H1 (cell line): ENCODE results near the gene GLUL. TPM values are rescaled to one million over a fixed set of nuclear protein-coding genes. Genes with fewer than 3 reads are reported as not detected.
A peak's percentile ranks its signal among the peaks of the same experiment; 100 is the strongest.

Experiments used
- CTCF ChIA-PET: fragments of 300-600 bp; sonication (Branson Sonifier 250); formaldehyde crosslinking; loops from one replicate; lab custom pipeline; 2021; ENCODE audit not compliant: partially characterized antibody; lab: Charles Lee
- POLR2A ChIA-PET: fragments of 300-600 bp; sonication (Branson Sonifier 250); formaldehyde crosslinking; loops from one replicate; lab custom pipeline; 2021; ENCODE audit warnings: inconsistent platforms; ENCODE audit not compliant: partially characterized antibody; lab: Charles Lee
- DNase-seq, 2 experiments: peaks; one replicate each; pipeline versions ENCODE4 v3.0.0 to v3.0.0-alpha.2; 2010 to 2022; ENCODE audit warnings: low spot score in 2 of 2, low read depth in 1 of 2, mixed read lengths in 1 of 2
- FAIRE-seq: peaks from 2 replicates; lab custom pipeline; 2011; peaks lifted over from hg19 to GRCh38; lab: Jason Lieb, UNC
- H2AFZ ChIP-seq: 2 replicates; pipeline ENCODE4 v1.8.1; 2012; ENCODE audit warnings: low read length, inconsistent platforms
- H2AK5ac ChIP-seq: 2 replicates; pipeline ENCODE4 v1.6.1; 2013; ENCODE audit warnings: low read depth, low read length
- H2BK120ac ChIP-seq: replicated peaks from 2 replicates; pipeline ENCODE3; 2013; ENCODE audit warnings: low read depth, low read length, inconsistent platforms
- H2BK12ac ChIP-seq: 2 replicates; pipeline ENCODE4 v1.6.1; 2013; ENCODE audit warnings: low read depth, low read length
- H2BK15ac ChIP-seq: 2 replicates; pipeline ENCODE4 v1.6.1; 2013; ENCODE audit warnings: low read length
- H2BK20ac ChIP-seq: 2 replicates; pipeline ENCODE4 v1.6.1; 2013; ENCODE audit warnings: low read length
- H2BK5ac ChIP-seq: 2 replicates; pipeline ENCODE4 v1.6.1; 2013; ENCODE audit warnings: low read depth, low read length
- H3K14ac ChIP-seq: 2 replicates; pipeline ENCODE4 v1.6.1; 2013; ENCODE audit warnings: inconsistent platforms; ENCODE audit not compliant: insufficient read length
- H3K18ac ChIP-seq: 2 replicates; pipeline ENCODE4 v1.6.1; 2013; ENCODE audit warnings: low read length; ENCODE audit errors: extremely low read depth
- H3K23ac ChIP-seq: 2 replicates; pipeline ENCODE4 v1.6.1; 2013; ENCODE audit warnings: inconsistent platforms; ENCODE audit not compliant: insufficient read length
- H3K23me2 ChIP-seq: 2 replicates; pipeline ENCODE4 v1.6.1; 2013; ENCODE audit warnings: low read depth, low read length
- H3K27ac ChIP-seq: 2 replicates; pipeline ENCODE4 v1.6.1; 2011; ENCODE audit warnings: low read depth, low read length, inconsistent platforms
- H3K27me3 ChIP-seq, 4 experiments: replicated peaks in 1 of 4; 1 replicate in 1 of 4; 2 replicates in 3 of 4; pipeline versions ENCODE4 v1.6.1 to v1.8.1; 2011 to 2013; ENCODE audit warnings: low read length in 3 of 4, mild to moderate bottlenecking in 3 of 4, inconsistent platforms in 2 of 4, mixed read lengths in 2 of 4, moderate library complexity in 1 of 4; ENCODE audit not compliant: control insufficient read depth in 3 of 4, insufficient read depth in 3 of 4; ENCODE audit errors: extremely low read depth in 1 of 4
- H3K36me3 ChIP-seq, 4 experiments: 2 replicates each; pipeline versions ENCODE4 v1.6.1 to v1.8.1; 2011 to 2013; ENCODE audit warnings: mild to moderate bottlenecking in 4 of 4, low read length in 3 of 4, moderate library complexity in 2 of 4, control low read depth in 1 of 4, inconsistent platforms in 1 of 4; ENCODE audit not compliant: insufficient read depth in 4 of 4, control insufficient read depth in 2 of 4
- H3K4ac ChIP-seq: replicated peaks from 2 replicates; pipeline ENCODE3; 2013; ENCODE audit warnings: low read length, low read depth, mixed read lengths, inconsistent platforms; ENCODE audit not compliant: insufficient read length
- H3K4me1 ChIP-seq, 4 experiments: replicated peaks in 1 of 4; 1 replicate in 1 of 4; 2 replicates in 3 of 4; pipeline versions ENCODE4 v1.6.1 to v1.8.1; 2011 to 2013; ENCODE audit warnings: low read length in 3 of 4, inconsistent platforms in 2 of 4, mixed read lengths in 1 of 4; ENCODE audit not compliant: insufficient read depth in 4 of 4, control insufficient read depth in 3 of 4
- H3K4me2 ChIP-seq, 2 experiments: 2 replicates each; pipeline versions ENCODE4 v1.6.1 to v1.8.1; 2011 to 2013; ENCODE audit warnings: low read depth in 2 of 2, low read length in 2 of 2, control low read depth in 1 of 2, inconsistent platforms in 1 of 2, mild to moderate bottlenecking in 1 of 2; ENCODE audit not compliant: insufficient read depth in 1 of 2
- H3K4me3 ChIP-seq, 4 experiments: fragments of 200-600, 300-600 bp in 1 of 4; sonication (generic), shearing (Covaris generic), sonication (Bioruptor Twin) in 1 of 4; 2 replicates each; pipeline versions ENCODE4 v1.5.1 to v1.8.1; 2011 to 2016; ENCODE audit warnings: low read length in 4 of 4, low read depth in 3 of 4, control low read depth in 2 of 4, inconsistent platforms in 2 of 4, mild to moderate bottlenecking in 2 of 4, mixed read lengths in 1 of 4, moderate library complexity in 1 of 4; ENCODE audit not compliant: insufficient read depth in 2 of 4; ENCODE audit errors: extremely low read depth in 1 of 4
- H3K56ac ChIP-seq: replicated peaks from 2 replicates; pipeline ENCODE3; 2013; ENCODE audit warnings: low read depth, mild to moderate bottlenecking, mixed read lengths, low read length, inconsistent platforms; ENCODE audit not compliant: insufficient read length
- H3K79me1 ChIP-seq: 2 replicates; pipeline ENCODE4 v1.6.1; 2013; ENCODE audit warnings: low read depth, low read length, control low read depth
- H3K79me2 ChIP-seq, 2 experiments: 2 replicates each; pipeline versions ENCODE4 v1.6.1 to v1.8.1; 2012 to 2013; ENCODE audit warnings: low read length in 2 of 2, mild to moderate bottlenecking in 2 of 2, inconsistent platforms in 1 of 2; ENCODE audit not compliant: insufficient read depth in 2 of 2, control insufficient read depth in 1 of 2
- H3K9ac ChIP-seq, 4 experiments: replicated peaks in 1 of 4; 1 replicate in 1 of 4; 2 replicates in 3 of 4; pipeline versions ENCODE4 v1.6.1 to v1.8.1; 2011 to 2013; ENCODE audit warnings: low read depth in 3 of 4, low read length in 3 of 4, control low read depth in 2 of 4, mild to moderate bottlenecking in 2 of 4, moderate library complexity in 2 of 4, inconsistent platforms in 1 of 4; ENCODE audit errors: extremely low read depth in 1 of 4
- H3K9me3 ChIP-seq, 2 experiments: 2 replicates each; pipeline versions ENCODE4 v1.6.1 to v1.8.1; 2012 to 2013; ENCODE audit warnings: mild to moderate bottlenecking in 2 of 2, moderate library complexity in 2 of 2, control low read depth in 1 of 2, inconsistent platforms in 1 of 2, low read depth in 1 of 2, low read length in 1 of 2, mixed read lengths in 1 of 2; ENCODE audit not compliant: insufficient read depth in 2 of 2
- H4K20me1 ChIP-seq, 2 experiments: replicated peaks in 1 of 2; 2 replicates each; pipeline versions ENCODE3 to v1.8.1; 2011 to 2013; ENCODE audit warnings: inconsistent platforms in 2 of 2, low read length in 2 of 2, mild to moderate bottlenecking in 1 of 2; ENCODE audit not compliant: insufficient read depth in 2 of 2, control insufficient read depth in 1 of 2
- H4K5ac ChIP-seq: 2 replicates; pipeline ENCODE4 v1.6.1; 2013; ENCODE audit warnings: low read length, low read depth, mixed read lengths, inconsistent platforms; ENCODE audit not compliant: insufficient read length
- H4K8ac ChIP-seq: 2 replicates; pipeline ENCODE4 v1.8.0; 2013; ENCODE audit warnings: mild to moderate bottlenecking, moderate library complexity, low read length, inconsistent platforms; ENCODE audit not compliant: insufficient read depth; ENCODE audit errors: extremely low read depth
- H4K91ac ChIP-seq: replicated peaks from 2 replicates; pipeline ENCODE3; 2013; ENCODE audit warnings: low read length, mixed read lengths, inconsistent platforms; ENCODE audit not compliant: insufficient read length
- CBX5 ChIP-seq: fragments of 300-800, 300-1000 bp; sonication (generic); IDR thresholded peaks from 2 replicates; pipeline ENCODE4 v1.7.1; 2016; ENCODE audit warnings: antibody characterized with exemption, low read length, low read depth
- KDM4A ChIP-seq: IDR thresholded peaks from one replicate; pipeline ENCODE4 v1.7.1; 2012; ENCODE audit warnings: low read depth, mild to moderate bottlenecking, moderate library complexity, low read length, inconsistent platforms; ENCODE audit not compliant: severe bottlenecking
- SIRT6 ChIP-seq: IDR thresholded peaks from one replicate; pipeline ENCODE4 v1.7.1; 2012; ENCODE audit warnings: low read length, inconsistent platforms
- SRF ChIP-seq: IDR thresholded peaks from 2 replicates; pipeline ENCODE4 v1.6.1; 2011; ENCODE audit warnings: mild to moderate bottlenecking, low read depth, low read length, moderate library complexity
- SUZ12 ChIP-seq: fragments of 200-600 bp; sonication (generic); IDR thresholded peaks from 2 replicates; pipeline ENCODE4 v1.6.1; 2012; ENCODE audit warnings: mild to moderate bottlenecking, inconsistent platforms, low read length, moderate library complexity, mixed read lengths
- WGBS, 2 experiments: shearing (Covaris generic) in 1 of 2; methylation state at CpG; one replicate each; pipeline versions ENCODE4 v1.1.6 to v1.1.7; 2013 to 2015; ENCODE audit warnings: low lambda C conversion rate in 2 of 2, mixed read lengths in 2 of 2, inconsistent platforms in 1 of 2, low coverage in 1 of 2, missing lambda C conversion rate in 1 of 2; ENCODE audit not compliant: insufficient replicate concordance in 2 of 2, insufficient coverage in 1 of 2, insufficient read length in 1 of 2; ENCODE audit errors: extremely low coverage in 1 of 2, missing lambda C conversion rate in 1 of 2; 5-methylcytosine and 5-hydroxymethylcytosine counted together
- polyA plus RNA-seq, 7 experiments: library from polyadenylated mRNA; depleted of rRNA in 3 of 7; stranded (reverse) in 5 of 7; unstranded in 2 of 7; fragments of >200 nt in 5 of 7; fragments of 200-250 nt in 2 of 7; gene quantifications; 1 replicate in 5 of 7; 2 replicates in 1 of 7; 4 replicates in 1 of 7; pipeline versions ENCODE4 v1.2.1 to v1.2.3, GENCODE V29; 2011 to 2013; ENCODE audit warnings: missing spikeins in 2 of 7, mixed read lengths in 2 of 7
- total RNA-seq: library from RNA; stranded (reverse); fragmentation: NEBNext Ultra II Directional; extraction: Animal tissue kit (Norgen Biotek cat#: 25700); gene quantifications from 2 replicates; pipeline ENCODE4 v1.2.1, GENCODE V29; 2021
- TF ChIP-seq, protein P1 (sequence below): IDR thresholded peaks from 2 replicates; pipeline ENCODE4 v1.6.1; 2012; ENCODE audit warnings: inconsistent platforms

GLUL gene
- total and polyA plus RNA-seq, 2 of the 8 experiments (the other 6 are each of a cell fraction or from before 2014, with no cell fraction given), result 261 to 453 TPM

GRCh38 chr1:182357913-182358312, 33.7 kb downstream of the GLUL start:
- WGBS, 2 experiments, result 68% methylated on average over 4 of the region's 4 CpGs; no CpG with 5 or more reads in 1 of the 2 experiments
- Histone ChIP-seq H3K4me2 (0 out of 4 replicates have a peak overlapping the region, but pooled peaks of 1 of the 2 experiments have one; percentile 28), H3K79me2 (no peaks in the 10 kb centered on the region)

More at GRCh38 chr1:182357913-182358312, 33.7 kb downstream of the GLUL start:
- ChIA-PET POLR2A (interaction anchor here (0.7 to 1.4 kb wide), 3 partner anchors 29 to 60 kb away, joined by 3 to 4 read pairs (median 3); no protein-coding TSS in a partner anchor), CTCF (interaction anchor here (1.0 to 7.5 kb wide), 5 partner anchors 9 to 215 kb away, joined by 3 to 27 read pairs (median 4); no protein-coding TSS in a partner anchor)
- Histone ChIP-seq H3K4ac (no peak overlapping the region), H3K18ac (peak overlapping the region; percentile 62; the same call in 1 of the 2 replicates), H3K27me3 (no peaks in the 10 kb centered on the region), H4K8ac (no peak overlapping the region), H3K9me3 (no peaks in the 10 kb centered on the region), H4K5ac (no peak overlapping the region), H3K79me1 (no peaks in the 10 kb centered on the region), H3K36me3 (no peaks in the 10 kb centered on the region), H3K4me3 (no peak overlapping the region), H3K9ac (no peak overlapping the region), H2BK5ac (0 out of 2 replicates have a peak overlapping the region, but pooled peaks have one; percentile 2), H2BK15ac (no peak overlapping the region), H3K14ac (no peak overlapping the region), H3K27ac (no peak overlapping the region), H3K4me1 (peaks cover 2 to 18% (median 9%) of the 10 kb centered on the region in 4 experiments; a peak in 5 of 7 replicates), H3K23ac (no peak overlapping the region), H3K23me2 (no peaks in the 10 kb centered on the region), H4K91ac (no peak overlapping the region), H2BK20ac (peak overlapping the region; percentile 53; the same call in 1 of the 2 replicates), H3K56ac (no peak overlapping the region), H2AK5ac (no peak overlapping the region), H2BK120ac (no peak overlapping the region), H4K20me1 (no peaks in the 10 kb centered on the region), H2BK12ac (no peak overlapping the region), H2AFZ (no peak overlapping the region)
- FAIRE-seq (no peak), DNase-seq (no peak)
- TF ChIP-seq CBX5 (no peak), SRF (no peak), SUZ12 (no peak), SIRT6 (no peak), KDM4A (no peak)
- TF ChIP-seq, protein P1, sequence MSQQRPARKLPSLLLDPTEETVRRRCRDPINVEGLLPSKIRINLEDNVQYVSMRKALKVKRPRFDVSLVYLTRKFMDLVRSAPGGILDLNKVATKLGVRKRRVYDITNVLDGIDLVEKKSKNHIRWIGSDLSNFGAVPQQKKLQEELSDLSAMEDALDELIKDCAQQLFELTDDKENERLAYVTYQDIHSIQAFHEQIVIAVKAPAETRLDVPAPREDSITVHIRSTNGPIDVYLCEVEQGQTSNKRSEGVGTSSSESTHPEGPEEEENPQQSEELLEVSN, result no peak
